ENCODE data around the gene LMTK2. TPM values are rescaled to one million over a fixed set of nuclear protein-coding genes. Genes with fewer than 3 reads are reported as not detected.

Gene LMTK2
- polyA plus RNA-seq, 3 donors from 2014 or later: 0.85 to 3.1 (median 1.3) TPM

DNA sequence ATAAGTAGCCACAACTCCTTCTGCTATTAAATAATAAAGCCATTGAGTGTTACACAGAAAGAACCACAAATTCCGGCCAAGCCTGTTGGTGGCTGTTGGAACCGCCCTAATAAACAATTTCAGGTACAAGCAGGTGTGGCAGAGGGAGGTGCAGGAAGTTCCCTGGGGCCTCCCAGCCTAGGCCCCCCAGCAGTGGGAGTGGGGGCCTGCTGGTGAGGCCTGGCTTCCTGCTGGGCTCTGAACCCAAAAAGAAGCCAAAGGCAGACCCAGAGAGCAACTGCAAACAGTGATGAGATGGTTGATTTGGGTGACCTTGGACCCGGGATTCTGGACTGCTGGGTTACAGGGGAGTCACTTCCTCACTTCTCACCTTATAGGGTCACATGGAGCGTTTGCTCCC, 21.0 kb upstream of the LMTK2 start:
- Mint-ChIP-seq H3K27ac (no peak overlapping the region), H3K9me3 (no peaks in the 10 kb centered on the region), H3K36me3 (no peaks in the 10 kb centered on the region), H3K4me1 (no peaks in the 10 kb centered on the region), H3K4me3 (no peak overlapping the region), H3K27me3 (ENCODE audit: low read depth in 3 of 3) (peaks cover 2 to 7% (median 3%) of the 10 kb centered on the region in 3 donors)
- no peak for DNase-seq

GRCh38 chr7:98086281-98086718, 20.4 kb upstream of the LMTK2 start:
- DNase-seq: no peak
- peaks cover 2 to 7% (median 3%) of the 10 kb centered on the region in 3 donors for H3K27me3 Mint-ChIP-seq (ENCODE audit: low read depth in 3 of 3)
- H3K36me3 Mint-ChIP-seq: no peaks in the 10 kb centered on the region
- H3K9me3 Mint-ChIP-seq: no peaks in the 10 kb centered on the region
- H3K27ac Mint-ChIP-seq: no peak overlapping the region
- H3K4me3 Mint-ChIP-seq: no peak overlapping the region
- H3K4me1 Mint-ChIP-seq: no peaks in the 10 kb centered on the region

- Mint-ChIP-seq H3K36me3 (no peaks in the 10 kb centered on the region), H3K27ac (no peak overlapping the region), H3K4me1 (no peaks in the 10 kb centered on the region), H3K27me3 (ENCODE audit: low read depth in 3 of 3) (peaks cover 2 to 5% (median 3%) of the 10 kb centered on the region in 3 donors), H3K9me3 (no peaks in the 10 kb centered on the region), H3K4me3 (no peak overlapping the region)
- DNase-seq: no peak
Measured at GRCh38 chr7:98088109-98088508, 18.6 kb upstream of the LMTK2 start.

- Mint-ChIP-seq H3K9me3 (peaks cover 0 to 11% (median 1%) of the 10 kb centered on the region in 6 donors), H3K36me3 (no peaks in the 10 kb centered on the region), H3K4me3 (no peak overlapping the region), H3K4me1 (no peaks in the 10 kb centered on the region), H3K27ac (no peak overlapping the region), H3K27me3 (ENCODE audit: low read depth in 3 of 3) (peaks cover 5 to 7% (median 6%) of the 10 kb centered on the region in 3 donors)
- no peak for DNase-seq
Measured at GRCh38 chr7:98090116-98090515, 16.5 kb upstream of the LMTK2 start.

- Mint-ChIP-seq H3K27me3 (ENCODE audit: low read depth in 3 of 3) (peaks cover 5 to 9% (median 6%) of the 10 kb centered on the region in 3 donors), H3K4me3 (no peak overlapping the region), H3K36me3 (no peaks in the 10 kb centered on the region), H3K4me1 (no peaks in the 10 kb centered on the region), H3K9me3 (peaks cover 2 to 18% (median 5%) of the 10 kb centered on the region in 6 donors), H3K27ac (no peak overlapping the region)
- DNase-seq: no peak
Measured at GRCh38 chr7:98091061-98091460, 15.6 kb upstream of the LMTK2 start.

DNA sequence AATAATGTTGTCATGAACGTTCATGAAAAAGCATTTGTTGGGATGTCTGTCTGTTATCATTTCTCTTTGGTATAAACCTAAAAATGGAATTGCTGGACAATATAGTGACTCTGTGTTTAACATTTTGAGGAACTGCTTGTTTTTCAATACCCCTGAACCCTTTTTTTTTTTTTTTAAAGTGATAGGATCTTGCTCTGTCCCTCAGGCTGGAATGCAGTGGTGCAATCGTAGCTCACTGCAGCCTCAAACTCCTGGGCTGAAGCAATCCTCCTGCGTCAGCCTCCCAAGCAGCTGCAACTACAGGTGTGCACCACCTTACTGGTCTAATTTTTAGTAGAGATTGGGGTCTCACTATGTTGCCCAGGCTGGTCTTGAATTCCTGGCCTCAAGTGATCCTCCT, 15.1 kb upstream of the LMTK2 start:
- H3K36me3 Mint-ChIP-seq: no peaks in the 10 kb centered on the region
- no peak for DNase-seq
- no peak overlapping the region for H3K27ac Mint-ChIP-seq

GRCh38 chr7:98097042-98097645, 9.5 kb upstream of the LMTK2 start:
- Mint-ChIP-seq H3K4me3 (no peak overlapping the region), H3K36me3 (peaks cover 0 to 5% (median 4%) of the 10 kb centered on the region in 3 donors), H3K4me1 (no peaks in the 10 kb centered on the region), H3K27ac (no peak overlapping the region), H3K27me3 (ENCODE audit: low read depth in 3 of 3) (peaks cover 7 to 19% (median 17%) of the 10 kb centered on the region in 3 donors), H3K9me3 (peaks cover 17 to 53% (median 39%) of the 10 kb centered on the region in 6 donors)
- no peak for DNase-seq

More for the DNA sequence above, 15.1 kb upstream of the LMTK2 start:
- Mint-ChIP-seq H3K27me3 (ENCODE audit: low read depth in 3 of 3) (peaks cover 5 to 9% (median 6%) of the 10 kb centered on the region in 3 donors), H3K4me3 (no peak overlapping the region), H3K9me3 (peaks cover 2 to 23% (median 9%) of the 10 kb centered on the region in 6 donors), H3K4me1 (no peaks in the 10 kb centered on the region)

- Mint-ChIP-seq H3K36me3 (peaks cover 0 to 5% (median 4%) of the 10 kb centered on the region in 3 donors), H3K27me3 (ENCODE audit: low read depth in 3 of 3) (peaks cover 7 to 23% (median 18%) of the 10 kb centered on the region in 3 donors), H3K9me3 (peaks cover 15 to 46% (median 37%) of the 10 kb centered on the region in 6 donors), H3K27ac (no peak overlapping the region), H3K4me3 (no peak overlapping the region), H3K4me1 (no peaks in the 10 kb centered on the region)
- DNase-seq: no peak
Measured at GRCh38 chr7:98100088-98100487, 6.6 kb upstream of the LMTK2 start.

DNA sequence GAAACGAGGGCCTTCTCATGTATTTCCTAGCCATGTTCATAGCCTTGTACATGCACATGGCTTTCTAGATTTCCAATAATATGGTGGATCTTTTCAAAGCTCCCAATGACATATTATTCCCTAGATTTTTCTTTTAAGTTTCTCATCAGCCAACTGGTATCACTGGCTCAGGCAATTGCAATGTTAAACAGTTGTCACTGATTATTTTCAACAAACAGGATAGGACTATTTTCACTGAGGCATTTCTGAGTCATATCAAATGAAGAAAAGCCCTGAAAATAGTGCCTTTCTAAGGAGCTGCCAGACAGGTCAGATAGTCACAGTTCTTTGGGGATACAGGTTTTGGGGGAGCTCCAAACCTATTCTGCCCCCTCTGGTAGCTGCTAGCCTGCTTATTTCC, 4.5 kb upstream of the LMTK2 start:
- Mint-ChIP-seq H3K4me3 (no peak overlapping the region), H3K27me3 (ENCODE audit: low read depth in 3 of 3) (peaks cover 7 to 22% (median 12%) of the 10 kb centered on the region in 3 donors), H3K27ac (no peak overlapping the region), H3K36me3 (peaks cover 0 to 5% (median 2%) of the 10 kb centered on the region in 3 donors), H3K9me3 (peaks cover 11 to 30% (median 22%) of the 10 kb centered on the region in 6 donors), H3K4me1 (peaks cover 2 to 6% of the 10 kb centered on the region in 2 donors)
- no peak for DNase-seq

DNA sequence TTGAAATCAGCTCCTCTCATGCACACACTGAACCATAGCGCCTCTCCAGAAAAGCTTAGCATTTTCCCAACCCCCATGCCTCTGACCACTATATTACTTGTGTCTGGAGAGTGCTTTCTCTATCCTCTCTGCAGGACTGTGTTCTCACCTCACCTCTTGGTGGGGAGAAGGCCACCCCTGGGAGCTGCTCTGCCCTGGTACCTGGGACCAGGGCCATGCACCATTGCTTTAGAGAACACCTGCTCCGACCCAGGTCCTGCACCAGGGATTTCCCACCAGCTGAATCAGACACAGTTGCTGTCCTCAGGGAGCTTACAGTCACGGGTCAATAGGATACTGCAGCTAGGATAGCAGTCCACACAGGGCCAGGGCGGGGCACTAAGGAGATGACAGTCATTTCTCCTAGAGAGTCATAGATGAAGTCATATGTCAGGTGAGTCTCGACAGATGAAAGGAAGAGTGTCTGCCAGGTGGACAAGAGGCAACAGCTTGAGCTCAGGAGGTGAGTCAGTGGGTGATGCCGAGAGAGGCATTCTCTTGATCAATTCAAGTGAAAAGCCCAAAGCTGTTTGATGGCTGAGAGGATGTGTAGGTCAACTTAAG, 619 bp upstream of the LMTK2 start:
- DNase-seq: peak in 2 of 3 donors; percentile 3 to 5
- peak overlapping the region; percentile 26 to 82 (median 78) for H3K27ac Mint-ChIP-seq
- peaks cover 14 to 32% of the 10 kb centered on the region in 2 donors for H3K4me1 Mint-ChIP-seq

DNA sequence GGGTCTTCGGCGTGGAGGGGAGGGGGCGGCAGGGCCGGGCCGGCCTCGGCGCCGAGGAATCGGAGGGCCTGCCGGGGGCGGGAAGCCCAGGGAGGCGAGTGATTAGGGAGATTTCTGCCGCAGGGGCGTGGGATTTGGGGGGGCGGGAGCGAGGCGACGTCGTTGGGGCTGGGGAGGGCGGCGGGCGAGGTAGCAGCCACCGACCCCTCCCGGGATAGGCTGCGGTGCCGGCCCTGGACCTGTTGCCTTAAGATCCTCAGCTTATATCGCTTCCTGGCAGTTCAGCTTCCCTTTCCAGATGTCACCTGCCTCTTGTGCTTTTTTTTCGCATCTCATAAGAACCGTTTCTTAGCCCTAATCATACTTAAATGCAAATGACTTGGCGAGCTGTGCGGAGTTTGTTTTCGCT, 655 bp downstream of the LMTK2 start:
- H3K36me3 Mint-ChIP-seq: no peaks in the 10 kb centered on the region
- DNase-seq: peak in 1 of 3 donors; percentile 5
- H3K27ac Mint-ChIP-seq: peak overlapping the region; percentile 58 to 88 (median 71)
- H3K4me3 Mint-ChIP-seq: peak overlapping the region; percentile 90 to 97 (median 94)
- peaks cover 0 to under 1% (median 0%) of the 10 kb centered on the region in 6 donors for H3K9me3 Mint-ChIP-seq
- peaks cover 3 to 8% (median 3%) of the 10 kb centered on the region in 3 donors for H3K27me3 Mint-ChIP-seq (ENCODE audit: low read depth in 3 of 3)
- H3K4me1 Mint-ChIP-seq: peaks cover 14 to 38% of the 10 kb centered on the region in 2 donors

More for the DNA sequence above, 619 bp upstream of the LMTK2 start:
- H3K36me3 Mint-ChIP-seq: no peaks in the 10 kb centered on the region
- H3K9me3 Mint-ChIP-seq: peaks cover 0 to 5% (median 4%) of the 10 kb centered on the region in 6 donors
- peak overlapping the region; percentile 85 to 97 (median 92) for H3K4me3 Mint-ChIP-seq
- H3K27me3 Mint-ChIP-seq (ENCODE audit: low read depth in 3 of 3): peaks cover 4 to 8% (median 7%) of the 10 kb centered on the region in 3 donors

DNA sequence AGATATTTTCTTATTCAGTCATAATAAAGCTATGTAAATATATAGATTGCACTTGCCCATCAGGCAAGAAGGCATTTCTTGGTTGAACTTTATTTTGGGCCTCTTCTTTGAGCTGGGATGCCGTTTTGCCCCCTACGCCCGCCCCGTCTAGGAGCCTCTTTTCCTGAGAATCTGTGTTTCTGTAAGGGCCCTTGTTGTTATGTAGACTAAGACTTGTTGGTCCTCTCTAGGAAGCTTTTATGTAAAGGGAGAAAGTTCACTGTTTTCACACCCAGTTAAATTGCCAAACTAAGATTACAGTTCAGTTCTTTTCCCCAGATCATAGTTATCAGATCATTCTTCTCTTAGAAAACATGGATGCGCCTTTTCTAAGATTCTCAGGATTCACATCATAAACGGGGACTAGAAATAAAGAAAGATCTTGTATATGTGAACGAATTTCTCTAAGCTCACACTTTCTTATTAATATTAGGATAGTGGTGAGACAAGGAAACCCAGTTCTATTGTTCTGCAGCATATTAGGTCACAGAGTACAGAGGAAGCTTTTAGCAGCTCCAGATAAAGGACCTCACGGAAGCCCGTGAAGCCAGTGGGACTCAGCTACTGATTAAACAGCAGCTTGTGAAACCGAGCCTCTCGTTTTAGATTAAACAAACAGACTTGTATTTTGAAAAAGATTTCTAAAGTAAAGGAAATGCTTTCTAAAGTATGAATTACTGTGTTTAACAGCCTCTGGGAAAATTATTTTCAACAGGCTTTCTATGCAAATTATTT, 3.8 kb downstream of the LMTK2 start:
- no peak for DNase-seq
- Mint-ChIP-seq H3K36me3 (peaks cover 0 to 4% (median 0%) of the 10 kb centered on the region in 3 donors), H3K9me3 (no peaks in the 10 kb centered on the region), H3K4me3 (no peak overlapping the region), H3K4me1 (peaks cover 19 to 53% of the 10 kb centered on the region in 2 donors), H3K27ac (no peak overlapping the region), H3K27me3 (ENCODE audit: low read depth in 3 of 3) (peaks cover 0 to 1% (median 0%) of the 10 kb centered on the region in 3 donors)

DNA sequence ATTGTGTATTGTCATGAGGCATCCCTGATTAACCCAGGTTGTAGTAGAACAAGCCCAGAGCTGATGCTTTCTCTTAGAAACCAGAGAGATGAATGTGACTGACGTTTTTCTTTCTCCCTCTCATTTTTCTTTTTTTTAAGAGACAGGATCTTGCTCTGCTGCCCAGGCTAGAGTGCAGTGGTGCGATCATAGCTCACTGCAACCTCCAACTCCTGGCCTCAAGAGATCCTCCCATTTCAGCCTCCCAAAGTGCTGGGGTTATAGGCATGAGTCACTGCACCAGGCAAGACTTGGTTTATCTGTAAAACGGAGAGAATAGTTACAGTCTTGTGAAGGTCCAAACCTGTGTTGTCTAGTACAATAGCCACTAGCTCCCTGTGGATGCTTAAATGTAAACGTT, 5.4 kb downstream of the LMTK2 start:
- no peak overlapping the region for H3K27ac Mint-ChIP-seq
- no peaks in the 10 kb centered on the region for H3K9me3 Mint-ChIP-seq
- H3K4me1 Mint-ChIP-seq: peaks cover 27 to 59% of the 10 kb centered on the region in 2 donors
- peaks cover 0 to 4% (median 0%) of the 10 kb centered on the region in 3 donors for H3K36me3 Mint-ChIP-seq
- no peak overlapping the region for H3K4me3 Mint-ChIP-seq
- DNase-seq: no peak
- peaks cover 0 to 1% (median 0%) of the 10 kb centered on the region in 3 donors for H3K27me3 Mint-ChIP-seq (ENCODE audit: low read depth in 3 of 3)

Measured in immature natural killer cell (primary cell).